OCI-LY1 (cell line): Measurements from ENCODE around the gene INS.

Experiments
- H2AFZ ChIP-seq: fragments of 200-600 bp; sonication (generic), shearing (Covaris generic); 2 replicates; pipeline ENCODE4 v1.6.0; 2014; ENCODE audit warnings: antibody characterized with exemption, mild to moderate bottlenecking, low read length
- H3F3A ChIP-seq: fragments of 200-600 bp; sonication (generic), shearing (Covaris generic); 2 replicates; pipeline ENCODE4 v1.6.0; 2014; ENCODE audit warnings: mild to moderate bottlenecking, antibody characterized with exemption, low read length, moderate library complexity; ENCODE audit not compliant: insufficient read depth
- H3K27ac ChIP-seq: fragments of 200-600 bp; sonication (generic); 2 replicates; pipeline ENCODE4 v1.5.1; 2014; ENCODE audit warnings: low read length, mixed run types, mild to moderate bottlenecking, low read depth; ENCODE audit not compliant: poor library complexity, severe bottlenecking
- H3K27me3 ChIP-seq: fragments of 200-600 bp; sonication (generic); 2 replicates; pipeline ENCODE4 v1.6.0; 2014; ENCODE audit warnings: antibody characterized with exemption, mild to moderate bottlenecking, low read length, moderate library complexity; ENCODE audit not compliant: insufficient read depth
- H3K36me3 ChIP-seq: fragments of 200-600 bp; sonication (generic); 2 replicates; pipeline ENCODE4 v1.6.1; 2014; ENCODE audit warnings: mild to moderate bottlenecking, antibody characterized with exemption, low read length, moderate library complexity, mixed read lengths; ENCODE audit not compliant: insufficient read depth
- H3K4me1 ChIP-seq: fragments of 200-600 bp; sonication (generic); 2 replicates; pipeline ENCODE4 v1.5.1; 2014; ENCODE audit warnings: mild to moderate bottlenecking, low read length, moderate library complexity; ENCODE audit not compliant: insufficient read depth, severe bottlenecking
- H3K4me2 ChIP-seq: fragments of 200-600 bp; sonication (generic), shearing (Covaris generic); 2 replicates; pipeline ENCODE4 v1.6.1; 2014; ENCODE audit warnings: low read length
- H3K4me3 ChIP-seq: fragments of 200-600 bp; sonication (generic); 2 replicates; pipeline ENCODE4 v1.5.1; 2014; ENCODE audit warnings: low read length, low read depth, mild to moderate bottlenecking, mixed read lengths; ENCODE audit not compliant: poor library complexity, severe bottlenecking
- H3K79me2 ChIP-seq: fragments of 200-600 bp; shearing (Covaris generic); 2 replicates; pipeline ENCODE4 v1.6.1; 2016; ENCODE audit warnings: mixed run types, low read length, mixed read lengths; ENCODE audit not compliant: insufficient read depth
- H3K9ac ChIP-seq: fragments of 200-600 bp; sonication (generic), shearing (Covaris generic); 2 replicates; pipeline ENCODE4 v1.6.1; 2014; ENCODE audit warnings: mild to moderate bottlenecking, low read length, mixed read lengths
- H3K9me2 ChIP-seq: fragments of 200-600 bp; sonication (generic), shearing (Covaris generic); 2 replicates; pipeline ENCODE4 v1.6.1; 2014; ENCODE audit warnings: low read depth, mild to moderate bottlenecking, low read length, mixed read lengths
- H3K9me3 ChIP-seq: fragments of 200-600 bp; shearing (Covaris generic); 2 replicates; pipeline ENCODE4 v1.6.1; 2014; ENCODE audit warnings: low read length, mixed read lengths
- H4K20me1 ChIP-seq: fragments of 200-600 bp; sonication (generic), shearing (Covaris generic); 2 replicates; pipeline ENCODE4 v1.6.0; 2016; ENCODE audit warnings: mild to moderate bottlenecking, low read length; ENCODE audit not compliant: insufficient read depth
- CTCF ChIP-seq: fragments of 200-600 bp; sonication (generic), shearing (Covaris generic); IDR thresholded peaks from 2 replicates; pipeline ENCODE4 v1.5.1; 2017; ENCODE audit warnings: mild to moderate bottlenecking, antibody characterized with exemption, low read length, moderate library complexity, mixed read lengths
- EZH2 ChIP-seq: fragments of 200-600 bp; sonication (generic), shearing (Covaris generic); IDR thresholded peaks from 2 replicates; pipeline ENCODE4 v1.8.0; 2017; ENCODE audit warnings: borderline replicate concordance, mixed run types, mild to moderate bottlenecking, antibody characterized with exemption, low read length, moderate library complexity, mixed read lengths

Gene INS

DNA sequence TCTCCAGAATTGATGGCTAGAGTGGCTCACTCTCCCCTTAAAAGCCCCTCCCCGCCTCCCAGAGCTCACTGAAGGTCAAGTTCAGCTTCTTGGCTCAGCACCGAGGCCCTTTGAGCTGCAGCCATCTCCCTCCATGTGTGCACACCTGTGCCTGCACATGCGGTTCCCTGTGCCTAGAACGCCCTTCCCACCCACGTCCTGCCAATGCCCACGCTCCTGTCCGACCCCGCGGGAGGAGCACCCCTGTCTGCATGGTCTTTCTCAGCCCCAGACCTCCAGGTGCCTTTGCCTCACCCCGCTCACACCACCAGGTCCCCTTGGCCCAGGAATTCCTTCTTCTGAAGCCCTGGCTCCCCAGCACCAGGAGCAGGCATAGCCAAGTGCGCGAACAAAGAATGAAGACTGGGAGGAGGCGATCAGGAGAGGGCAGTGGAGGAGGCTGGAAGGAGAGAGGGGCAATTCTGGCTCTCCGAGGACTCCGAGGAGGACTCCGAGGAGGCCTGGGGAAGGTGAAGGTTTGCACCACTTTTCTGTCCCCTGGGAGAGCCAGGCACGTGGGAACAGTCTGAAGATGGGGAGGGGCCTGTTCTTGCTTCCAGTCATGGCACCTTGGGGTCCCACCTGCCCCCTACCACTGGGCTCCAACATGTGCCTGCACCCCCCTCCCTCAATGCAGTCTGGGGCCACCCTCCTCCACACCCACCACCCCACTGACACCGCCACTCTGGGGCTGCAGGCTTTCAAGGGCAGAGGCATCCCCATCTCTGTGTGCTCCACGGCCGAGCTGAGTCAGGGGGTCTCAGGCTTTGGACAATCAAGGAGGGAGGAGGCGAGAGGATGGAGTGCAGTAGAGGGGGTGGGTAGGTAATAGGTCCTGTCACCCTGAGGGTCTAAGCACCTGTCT lies 39.5 kb downstream of the INS start:
- H2AFZ ChIP-seq, result no peak overlapping the region
- H3K4me2 ChIP-seq, result no peak overlapping the region
- no peaks in the 10 kb centered on the region for H3K79me2 ChIP-seq
- H3K4me1 ChIP-seq, result no peaks in the 10 kb centered on the region
- no peaks in the 10 kb centered on the region for H3K9me3 ChIP-seq
- H3F3A ChIP-seq, result no peaks in the 10 kb centered on the region
- H4K20me1 ChIP-seq, result no peaks in the 10 kb centered on the region
- H3K27ac ChIP-seq, result no peak overlapping the region
- H3K9me2 ChIP-seq, result no peaks in the 10 kb centered on the region
- H3K4me3 ChIP-seq, result no peak overlapping the region
- TF ChIP-seq EZH2, result no peak
- no peak for TF ChIP-seq CTCF
- no peaks in the 10 kb centered on the region; the same call in 1 of the 2 replicates for H3K36me3 ChIP-seq
- no peak overlapping the region for H3K9ac ChIP-seq
- H3K27me3 ChIP-seq, result no peaks in the 10 kb centered on the region; the same call in 1 of the 2 replicates

DNA sequence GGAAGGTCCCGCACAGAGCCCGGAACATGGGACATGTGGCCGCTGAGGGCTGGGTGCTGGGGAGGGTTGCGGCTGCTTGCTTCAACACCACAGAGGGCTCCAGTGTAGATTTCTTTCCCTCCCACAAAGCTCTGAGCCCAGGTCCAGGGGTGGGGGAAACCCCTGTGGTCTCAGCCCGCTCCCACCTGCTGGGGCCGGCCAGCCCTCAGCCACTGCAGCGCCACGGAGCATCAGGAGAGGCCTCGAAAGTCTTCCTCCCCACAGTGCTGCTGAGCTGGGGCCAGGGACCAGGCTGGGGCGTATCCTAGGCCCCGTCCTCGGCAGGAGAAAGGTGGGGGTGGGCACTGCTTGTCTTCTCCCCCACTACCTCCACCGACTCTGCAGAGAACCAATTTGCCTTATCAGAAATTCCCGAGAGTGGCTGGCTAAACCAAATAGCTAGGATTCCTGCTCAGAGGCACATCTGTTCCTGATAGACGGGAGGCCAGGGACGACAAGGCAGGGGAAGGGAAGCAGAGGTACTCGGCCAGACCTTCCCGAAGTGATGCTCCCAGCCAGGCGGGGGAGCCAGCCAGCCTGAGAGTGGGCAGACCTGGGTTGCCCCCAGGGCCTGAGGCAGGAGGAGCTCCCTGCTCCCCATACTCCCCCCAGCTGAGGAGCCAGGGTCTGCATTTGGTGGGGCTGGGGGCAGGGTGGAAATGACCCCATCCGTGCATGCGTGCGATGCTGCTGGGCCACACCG lies 40.5 kb downstream of the INS start:
- H3K27ac ChIP-seq, result no peak overlapping the region
- no peaks in the 10 kb centered on the region for H4K20me1 ChIP-seq
- no peak overlapping the region for H3K4me2 ChIP-seq
- no peak for TF ChIP-seq EZH2
- no peak for TF ChIP-seq CTCF
- no peaks in the 10 kb centered on the region for H3K4me1 ChIP-seq
- no peaks in the 10 kb centered on the region; the same call in 1 of the 2 replicates for H3K27me3 ChIP-seq
- H3K9me2 ChIP-seq, result no peaks in the 10 kb centered on the region
- H3K4me3 ChIP-seq, result no peak overlapping the region
- no peaks in the 10 kb centered on the region; the same call in 1 of the 2 replicates for H3K36me3 ChIP-seq
- no peaks in the 10 kb centered on the region for H3K79me2 ChIP-seq
- H3K9ac ChIP-seq, result no peak overlapping the region
- H3F3A ChIP-seq, result no peaks in the 10 kb centered on the region
- H2AFZ ChIP-seq, result no peak overlapping the region
- no peaks in the 10 kb centered on the region for H3K9me3 ChIP-seq

DNA sequence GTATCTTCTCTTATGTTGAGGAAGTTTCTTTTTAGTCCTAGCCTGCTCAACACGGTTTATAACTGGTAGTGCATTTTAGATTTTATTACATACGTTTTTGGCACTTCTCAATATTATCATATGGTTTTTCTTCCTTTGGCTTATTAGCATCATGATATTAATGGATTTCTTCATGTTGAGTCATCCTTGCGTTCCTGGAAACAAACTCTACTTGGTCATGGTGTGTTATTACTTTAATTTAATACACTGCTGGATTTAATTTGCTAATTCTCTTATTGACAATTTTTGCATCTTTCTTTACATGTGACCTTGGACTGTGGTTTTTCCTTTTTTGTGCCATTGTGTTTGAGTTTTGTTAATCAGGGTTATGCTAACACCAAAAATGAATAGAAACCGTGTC lies 42.3 kb downstream of the INS start:
- H3F3A ChIP-seq, result no peaks in the 10 kb centered on the region
- H3K9me2 ChIP-seq, result no peaks in the 10 kb centered on the region
- H3K79me2 ChIP-seq, result no peaks in the 10 kb centered on the region
- TF ChIP-seq EZH2 (no peak), CTCF (no peak)
- H3K4me1 ChIP-seq, result no peaks in the 10 kb centered on the region
- no peaks in the 10 kb centered on the region for H3K9me3 ChIP-seq
- H2AFZ ChIP-seq, result no peak overlapping the region
- no peak overlapping the region for H3K27ac ChIP-seq
- no peaks in the 10 kb centered on the region for H4K20me1 ChIP-seq
- H3K36me3 ChIP-seq, result no peaks in the 10 kb centered on the region; the same call in 1 of the 2 replicates
- H3K4me2 ChIP-seq, result no peak overlapping the region
- no peak overlapping the region for H3K9ac ChIP-seq
- H3K4me3 ChIP-seq, result no peak overlapping the region
- H3K27me3 ChIP-seq, result no peaks in the 10 kb centered on the region; the same call in 1 of the 2 replicates
